MG63 (cell line): ENCODE measurements around the gene F2RL3. TPM values are rescaled to one million over a fixed set of nuclear protein-coding genes. Genes with fewer than 3 reads are reported as not detected.
A peak's percentile ranks its signal among the peaks of the same experiment; 100 is the strongest.

Experiments
- DNase-seq: peaks from one replicate; pipeline ENCODE4 v3.0.0-alpha.2; 2020
- H3K27me3 ChIP-seq: fragments of 250-450 bp; sonication (Bioruptor Pico); 2 replicates; pipeline ENCODE4 v1.5.1; 2020; ENCODE audit warnings: mild to moderate bottlenecking, moderate library complexity
- H3K36me3 ChIP-seq: fragments of 250-450 bp; sonication (Bioruptor Pico); 2 replicates; pipeline ENCODE4 v1.5.1; 2020; ENCODE audit warnings: mild to moderate bottlenecking, moderate library complexity
- H3K4me3 ChIP-seq: fragments of 250-450 bp; sonication (Bioruptor Pico); 2 replicates; pipeline ENCODE4 v1.5.1; 2020; ENCODE audit warnings: mild to moderate bottlenecking, moderate library complexity
- H3K9me3 ChIP-seq: fragments of 250-450 bp; sonication (Bioruptor Pico); 2 replicates; pipeline ENCODE4 v1.5.1; 2020; ENCODE audit warnings: mild to moderate bottlenecking, moderate library complexity
- total RNA-seq: library from RNA; depleted of rRNA; stranded (reverse); fragments of >200 nt; shearing (Covaris generic); gene quantifications from 2 replicates; pipeline ENCODE4 v1.2.3, GENCODE V29; 2014; ENCODE audit warnings: low replicate concordance

Gene F2RL3
- total RNA-seq, 1 experiment from 2014 or later: not detected

- Histone ChIP-seq H3K36me3 (no peaks in the 10 kb centered on the region), H3K9me3 (peaks cover 2% of the 10 kb centered on the region), H3K27me3 (no peaks in the 10 kb centered on the region), H3K4me3 (no peak overlapping the region)
- no peak for DNase-seq
Measured at GRCh38 chr19:16887353-16888265, 1.2 kb upstream of the F2RL3 start.

GRCh38 chr19:16889366-16889882, 625 bp downstream of the F2RL3 start:
- Histone ChIP-seq H3K4me3 (peak overlapping the region; percentile 14; the same call in 1 of the 2 replicates), H3K27me3 (no peaks in the 10 kb centered on the region), H3K9me3 (no peaks in the 10 kb centered on the region), H3K36me3 (no peaks in the 10 kb centered on the region)
- peak; percentile 85 for DNase-seq

GRCh38 chr19:16889883-16890460, 1.2 kb downstream of the F2RL3 start:
- Histone ChIP-seq H3K9me3 (no peaks in the 10 kb centered on the region), H3K27me3 (no peaks in the 10 kb centered on the region), H3K4me3 (peak overlapping the region; percentile 14; the same call in 1 of the 2 replicates), H3K36me3 (no peaks in the 10 kb centered on the region)
- no peak for DNase-seq

- H3K36me3 ChIP-seq: no peaks in the 10 kb centered on the region
- no peaks in the 10 kb centered on the region for H3K9me3 ChIP-seq
- no peaks in the 10 kb centered on the region for H3K27me3 ChIP-seq
- DNase-seq: no peak
- no peak overlapping the region for H3K4me3 ChIP-seq
Measured at GRCh38 chr19:16890461-16891184, 1.8 kb downstream of the F2RL3 start.

GRCh38 chr19:16891696-16892382, 3.0 kb downstream of the F2RL3 start:
- H3K9me3 ChIP-seq: no peaks in the 10 kb centered on the region
- no peak overlapping the region for H3K4me3 ChIP-seq
- H3K27me3 ChIP-seq: no peaks in the 10 kb centered on the region
- no peak for DNase-seq
- H3K36me3 ChIP-seq: no peaks in the 10 kb centered on the region

GRCh38 chr19:16892436-16892835, 3.6 kb downstream of the F2RL3 start:
- no peak for DNase-seq

GRCh38 chr19:16892868-16893685, 4.3 kb downstream of the F2RL3 start:
- DNase-seq: no peak
- H3K4me3 ChIP-seq: no peak overlapping the region
- no peaks in the 10 kb centered on the region for H3K9me3 ChIP-seq
- H3K27me3 ChIP-seq: no peaks in the 10 kb centered on the region
- no peaks in the 10 kb centered on the region for H3K36me3 ChIP-seq

More at GRCh38 chr19:16892436-16892835, 3.6 kb downstream of the F2RL3 start:
- Histone ChIP-seq H3K9me3 (no peaks in the 10 kb centered on the region), H3K27me3 (no peaks in the 10 kb centered on the region), H3K4me3 (no peak overlapping the region), H3K36me3 (no peaks in the 10 kb centered on the region)

DNA sequence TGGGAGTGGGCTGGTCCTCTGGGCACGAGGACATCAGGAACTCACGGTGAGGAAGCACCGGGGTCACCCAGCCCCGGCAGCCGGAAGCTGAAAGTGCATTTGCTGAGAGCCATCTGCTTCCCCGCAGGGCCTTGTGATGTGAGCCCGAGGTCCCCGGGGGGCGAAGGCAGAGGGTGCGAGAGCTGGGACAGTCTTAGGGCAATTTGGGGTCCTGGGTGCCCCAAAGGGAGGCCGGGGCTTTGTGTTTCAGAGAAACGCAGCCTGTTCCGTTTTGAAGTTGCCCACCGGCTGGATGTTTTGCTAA, 4.8 kb downstream of the F2RL3 start:
- DNase-seq: no peak
- no peaks in the 10 kb centered on the region for H3K36me3 ChIP-seq
- no peaks in the 10 kb centered on the region for H3K27me3 ChIP-seq
- no peak overlapping the region for H3K4me3 ChIP-seq
- H3K9me3 ChIP-seq: no peaks in the 10 kb centered on the region

DNA sequence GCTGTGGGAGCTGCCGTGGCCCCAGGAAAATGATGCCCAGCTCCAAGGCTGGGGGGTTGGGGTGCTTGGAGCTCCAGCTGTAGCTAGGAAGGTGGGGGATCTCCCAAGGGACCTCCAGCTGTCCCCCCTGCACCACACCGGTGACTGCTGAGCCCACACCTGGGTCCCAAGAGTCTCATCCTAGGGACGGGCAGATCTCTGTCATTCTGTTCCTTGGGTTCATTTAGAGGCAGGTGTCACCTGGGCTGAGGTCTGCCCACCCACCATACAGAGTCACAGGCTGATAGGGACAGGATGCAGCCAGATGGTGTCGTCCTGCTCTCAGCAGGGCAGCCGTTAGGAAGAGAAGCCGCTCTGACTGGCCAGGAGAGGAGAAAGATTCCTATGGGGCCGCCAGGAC, 5.3 kb downstream of the F2RL3 start:
- DNase-seq: no peak
- no peaks in the 10 kb centered on the region for H3K9me3 ChIP-seq
- H3K4me3 ChIP-seq: no peak overlapping the region
- no peaks in the 10 kb centered on the region for H3K27me3 ChIP-seq
- no peaks in the 10 kb centered on the region for H3K36me3 ChIP-seq

GRCh38 chr19:16895467-16896145, 6.8 kb downstream of the F2RL3 start:
- H3K9me3 ChIP-seq: no peaks in the 10 kb centered on the region
- no peak overlapping the region for H3K4me3 ChIP-seq
- no peaks in the 10 kb centered on the region for H3K36me3 ChIP-seq
- H3K27me3 ChIP-seq: no peaks in the 10 kb centered on the region
- DNase-seq: no peak

DNA sequence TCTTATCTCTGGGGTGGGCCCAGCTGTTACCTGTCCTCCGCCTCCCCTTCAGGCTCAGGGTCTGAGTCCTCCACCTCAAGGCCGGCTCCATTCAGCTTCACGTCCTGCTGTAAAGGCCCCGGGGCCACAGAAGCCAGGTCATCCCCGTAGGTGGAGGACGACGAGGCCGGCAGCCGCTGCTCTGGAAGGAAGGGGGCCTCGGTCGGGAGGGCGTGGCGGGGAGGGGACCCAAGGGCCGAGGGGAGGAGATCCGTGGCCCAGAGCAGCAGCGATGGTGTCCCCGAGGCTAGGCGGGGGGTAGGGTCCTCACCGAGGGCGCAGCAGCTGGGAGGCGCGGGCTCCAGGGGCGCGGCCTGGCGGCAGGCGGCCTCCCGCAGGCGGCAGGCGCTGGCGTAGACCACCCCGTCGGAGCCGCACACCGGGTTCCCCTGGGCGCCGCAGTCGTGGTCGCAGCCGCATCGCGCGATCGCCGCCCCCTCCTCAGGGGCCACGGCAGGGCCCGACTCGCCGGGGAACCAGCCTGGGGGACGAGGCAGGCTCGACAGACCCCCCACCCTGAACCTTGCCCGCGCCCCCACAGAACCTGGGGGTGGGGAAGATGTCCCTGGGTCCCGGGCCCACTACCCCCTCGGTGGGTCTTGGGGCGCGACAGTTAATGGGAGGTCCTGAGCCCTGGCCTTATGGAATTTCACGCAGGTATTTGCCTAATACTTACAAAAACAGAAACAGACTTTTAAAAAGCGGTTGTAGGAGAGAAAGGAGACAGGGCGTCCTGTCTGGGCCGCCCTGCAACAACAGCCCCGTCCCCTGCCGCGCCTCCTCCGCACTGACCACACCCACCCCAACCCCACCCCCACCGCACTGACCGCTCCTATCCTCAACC, 7.6 kb downstream of the F2RL3 start:
- DNase-seq: no peak
- Histone ChIP-seq H3K27me3 (no peaks in the 10 kb centered on the region), H3K4me3 (peak overlapping the region; percentile 52), H3K36me3 (no peaks in the 10 kb centered on the region), H3K9me3 (no peaks in the 10 kb centered on the region)

- H3K36me3 ChIP-seq: no peaks in the 10 kb centered on the region
- H3K27me3 ChIP-seq: no peaks in the 10 kb centered on the region
- peak; percentile 93 for DNase-seq
- H3K9me3 ChIP-seq: no peaks in the 10 kb centered on the region
- H3K4me3 ChIP-seq: peak overlapping the region; percentile 56
Measured at GRCh38 chr19:16897029-16897855, 8.4 kb downstream of the F2RL3 start.

DNA sequence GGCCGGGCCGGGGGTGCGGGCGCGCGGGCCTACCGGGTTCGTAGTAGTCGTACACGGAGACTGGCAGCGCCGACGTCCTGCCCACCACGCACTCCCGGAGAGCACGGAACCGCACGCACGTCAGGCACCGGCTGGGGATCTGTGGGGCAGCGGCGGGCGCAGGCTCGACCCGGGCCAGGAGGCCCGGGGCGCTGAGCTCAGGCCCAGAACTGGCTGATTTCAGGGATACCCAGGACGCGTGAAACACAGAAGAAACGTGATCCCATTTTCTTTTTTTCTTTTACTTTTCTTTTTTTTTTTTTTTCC, 9.0 kb downstream of the F2RL3 start:
- no peaks in the 10 kb centered on the region for H3K9me3 ChIP-seq
- DNase-seq: peak; percentile 35
- H3K27me3 ChIP-seq: no peaks in the 10 kb centered on the region
- H3K4me3 ChIP-seq: peak overlapping the region; percentile 56
- H3K36me3 ChIP-seq: no peaks in the 10 kb centered on the region

DNA sequence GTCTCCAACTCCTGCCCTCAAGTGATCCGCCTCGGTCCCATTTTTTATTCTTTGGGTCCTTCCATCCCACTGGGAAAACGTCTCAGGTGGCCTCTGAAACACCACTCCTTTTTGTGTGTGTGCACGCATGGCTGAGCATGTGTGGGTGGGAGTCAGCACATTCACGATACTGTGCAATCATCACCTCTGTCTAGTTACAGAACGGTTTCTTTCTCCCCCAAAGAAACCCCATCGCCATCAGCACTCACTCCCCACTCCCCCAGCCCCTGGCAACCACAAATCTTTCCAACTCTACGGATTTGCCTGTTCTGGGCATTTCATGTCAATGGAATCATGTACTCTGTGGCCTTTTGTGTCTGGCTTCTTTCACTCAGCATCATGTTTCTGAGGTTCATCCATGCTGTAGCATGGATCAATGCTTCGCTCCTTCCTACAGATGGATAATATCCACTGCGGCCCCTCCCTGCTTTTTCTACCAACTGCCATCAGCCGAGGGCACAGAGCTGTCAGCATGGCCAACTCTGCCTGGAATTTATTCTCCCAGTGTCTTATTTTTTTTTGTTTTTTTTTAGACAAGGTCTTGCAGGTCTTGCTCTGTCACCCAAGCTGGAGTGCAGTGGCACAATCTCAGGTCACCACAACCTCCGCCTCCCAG, 9.7 kb downstream of the F2RL3 start:
- no peaks in the 10 kb centered on the region for H3K27me3 ChIP-seq
- H3K36me3 ChIP-seq: no peaks in the 10 kb centered on the region
- no peaks in the 10 kb centered on the region for H3K9me3 ChIP-seq
- no peak for DNase-seq
- no peak overlapping the region for H3K4me3 ChIP-seq
